Osteoblast (primary cell): ENCODE measurements around the gene DOCK1. TPM values are rescaled to one million over a fixed set of nuclear protein-coding genes. Genes with fewer than 3 reads are reported as not detected.

Source experiments
- DNase-seq: peaks from one replicate; pipeline ENCODE4 v3.0.0; 2011; ENCODE audit warnings: low spot score, mixed read lengths; ENCODE audit not compliant: insufficient read length; ENCODE audit errors: missing footprints
- H2AFZ ChIP-seq: 2 replicates; pipeline ENCODE4 v1.6.0; 2011; ENCODE audit warnings: mild to moderate bottlenecking, low read length
- H3K27ac ChIP-seq: 2 replicates; pipeline ENCODE4 v1.5.1; 2011; ENCODE audit warnings: mild to moderate bottlenecking, low read depth, low read length, moderate library complexity
- H3K27me3 ChIP-seq: 2 replicates; pipeline ENCODE4 v1.6.0; 2012; ENCODE audit warnings: mild to moderate bottlenecking, control low read depth, inconsistent platforms, low read length, moderate library complexity; ENCODE audit not compliant: insufficient read depth
- H3K36me3 ChIP-seq: 2 replicates; pipeline ENCODE4 v1.5.1; 2011; ENCODE audit warnings: mild to moderate bottlenecking, low read length, control low read depth, moderate library complexity; ENCODE audit not compliant: insufficient read depth
- H3K4me1 ChIP-seq: 2 replicates; pipeline ENCODE4 v1.5.1; 2011; ENCODE audit warnings: mild to moderate bottlenecking, low read length, control low read depth, moderate library complexity; ENCODE audit not compliant: insufficient read depth
- H3K4me2 ChIP-seq: 2 replicates; pipeline ENCODE4 v1.6.0; 2011; ENCODE audit warnings: mild to moderate bottlenecking, low read length; ENCODE audit not compliant: insufficient read depth
- H3K4me3 ChIP-seq: fragments of 200-600 bp; sonication (generic); 3 replicates; pipeline ENCODE4 v1.5.1; 2012; ENCODE audit warnings: mild to moderate bottlenecking, low read length, inconsistent platforms; ENCODE audit not compliant: insufficient read depth
- H3K79me2 ChIP-seq: 2 replicates; pipeline ENCODE4 v1.6.0; 2012; ENCODE audit warnings: mild to moderate bottlenecking, low read length, control low read depth, inconsistent platforms; ENCODE audit not compliant: insufficient read depth
- H3K9me3 ChIP-seq: 2 replicates; pipeline ENCODE4 v1.5.1; 2011; ENCODE audit warnings: low read depth, low read length, control low read depth
- H4K20me1 ChIP-seq: 2 replicates; pipeline ENCODE4 v1.6.0; 2012; ENCODE audit warnings: mild to moderate bottlenecking, low read length, control low read depth; ENCODE audit not compliant: insufficient read depth
- total RNA-seq: library from RNA; depleted of rRNA; stranded (reverse); fragments of >200 nt; gene quantifications from 2 replicates; pipeline ENCODE4 v1.2.3, GENCODE V29; 2012
- TF ChIP-seq, protein P1 (sequence below): IDR thresholded peaks from 2 replicates; pipeline ENCODE4 v1.5.1; 2011; ENCODE audit warnings: mild to moderate bottlenecking, low read depth, low read length, moderate library complexity; ENCODE audit errors: extremely low read depth

Gene DOCK1
- total RNA-seq, 1 donor: 80.3 TPM

DNA sequence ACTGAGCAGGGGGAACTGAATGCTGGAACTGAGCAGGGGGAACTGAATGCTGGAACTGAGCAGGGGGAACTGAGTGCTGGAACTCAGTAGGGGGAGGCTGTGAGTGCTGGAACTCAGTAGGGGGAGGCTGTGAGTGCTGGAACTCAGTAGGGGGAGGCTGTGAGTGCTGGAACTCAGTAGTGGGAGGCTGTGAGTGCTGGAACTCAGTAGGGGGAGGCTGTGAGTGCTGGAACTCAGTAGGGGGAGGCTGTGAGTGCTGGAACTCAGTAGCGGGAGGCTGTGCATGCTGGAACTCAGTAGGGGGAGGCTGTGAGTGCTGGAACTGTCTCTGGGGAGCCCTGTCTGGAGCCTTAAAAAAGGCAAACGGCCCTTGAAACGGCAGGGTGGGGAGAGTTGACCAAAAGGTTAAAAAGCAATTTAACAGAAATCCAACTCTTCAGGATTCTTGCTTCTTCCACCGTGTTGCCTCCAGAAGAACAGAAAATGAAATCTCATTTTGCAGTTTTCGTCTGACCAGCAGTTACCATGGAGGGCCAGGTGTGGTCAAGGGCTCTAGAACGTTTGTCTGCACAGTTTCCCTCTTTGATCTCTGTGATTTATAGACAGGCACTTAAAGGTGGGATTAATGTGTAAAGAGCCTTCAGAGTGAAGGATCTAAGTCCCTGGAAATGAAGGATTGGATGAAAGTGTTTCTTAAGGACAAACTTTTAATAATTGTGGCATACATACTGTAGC lies 19.1 kb downstream of the DOCK1 start:
- TF ChIP-seq, protein P1, sequence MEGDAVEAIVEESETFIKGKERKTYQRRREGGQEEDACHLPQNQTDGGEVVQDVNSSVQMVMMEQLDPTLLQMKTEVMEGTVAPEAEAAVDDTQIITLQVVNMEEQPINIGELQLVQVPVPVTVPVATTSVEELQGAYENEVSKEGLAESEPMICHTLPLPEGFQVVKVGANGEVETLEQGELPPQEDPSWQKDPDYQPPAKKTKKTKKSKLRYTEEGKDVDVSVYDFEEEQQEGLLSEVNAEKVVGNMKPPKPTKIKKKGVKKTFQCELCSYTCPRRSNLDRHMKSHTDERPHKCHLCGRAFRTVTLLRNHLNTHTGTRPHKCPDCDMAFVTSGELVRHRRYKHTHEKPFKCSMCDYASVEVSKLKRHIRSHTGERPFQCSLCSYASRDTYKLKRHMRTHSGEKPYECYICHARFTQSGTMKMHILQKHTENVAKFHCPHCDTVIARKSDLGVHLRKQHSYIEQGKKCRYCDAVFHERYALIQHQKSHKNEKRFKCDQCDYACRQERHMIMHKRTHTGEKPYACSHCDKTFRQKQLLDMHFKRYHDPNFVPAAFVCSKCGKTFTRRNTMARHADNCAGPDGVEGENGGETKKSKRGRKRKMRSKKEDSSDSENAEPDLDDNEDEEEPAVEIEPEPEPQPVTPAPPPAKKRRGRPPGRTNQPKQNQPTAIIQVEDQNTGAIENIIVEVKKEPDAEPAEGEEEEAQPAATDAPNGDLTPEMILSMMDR: no peak
- Histone ChIP-seq H3K27ac (no peak overlapping the region), H3K4me3 (no peak overlapping the region), H4K20me1 (peaks cover 42% of the 10 kb centered on the region), H3K9me3 (no peaks in the 10 kb centered on the region), H2AFZ (no peak overlapping the region), H3K4me1 (peaks cover 16% of the 10 kb centered on the region), H3K79me2 (peaks cover 85% of the 10 kb centered on the region), H3K27me3 (no peaks in the 10 kb centered on the region), H3K4me2 (no peak overlapping the region), H3K36me3 (peaks cover 17% of the 10 kb centered on the region)
- no peak for DNase-seq

DNA sequence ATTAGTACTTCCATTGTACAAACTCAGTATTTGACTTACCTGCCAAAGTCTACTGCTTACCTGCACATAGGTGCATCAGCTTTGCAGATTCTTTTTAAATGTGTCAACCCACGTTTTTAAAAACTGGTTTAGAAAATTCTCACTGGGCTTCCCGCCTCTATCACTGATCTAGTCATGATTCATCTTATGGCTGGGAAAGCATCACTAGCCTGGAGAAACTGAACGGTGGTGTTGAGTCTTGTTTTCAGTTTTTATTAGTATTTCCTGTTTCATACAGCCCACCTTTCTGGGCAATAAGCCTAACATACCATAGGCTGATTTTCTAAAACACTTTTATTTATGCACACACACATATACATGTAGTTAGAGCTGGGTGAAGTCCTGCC lies 19.7 kb downstream of the DOCK1 start:
- Histone ChIP-seq H3K4me2 (peak overlapping the region; percentile 34), H3K4me1 (peaks cover 16% of the 10 kb centered on the region), H3K36me3 (peaks cover 19% of the 10 kb centered on the region), H3K4me3 (no peak overlapping the region), H3K27ac (peak overlapping the region; percentile 17), H3K9me3 (no peaks in the 10 kb centered on the region), H4K20me1 (peaks cover 36% of the 10 kb centered on the region), H3K27me3 (no peaks in the 10 kb centered on the region), H3K79me2 (peaks cover 85% of the 10 kb centered on the region), H2AFZ (no peak overlapping the region)
- DNase-seq: peak; percentile 92
- TF ChIP-seq, protein P1: no peak

DNA sequence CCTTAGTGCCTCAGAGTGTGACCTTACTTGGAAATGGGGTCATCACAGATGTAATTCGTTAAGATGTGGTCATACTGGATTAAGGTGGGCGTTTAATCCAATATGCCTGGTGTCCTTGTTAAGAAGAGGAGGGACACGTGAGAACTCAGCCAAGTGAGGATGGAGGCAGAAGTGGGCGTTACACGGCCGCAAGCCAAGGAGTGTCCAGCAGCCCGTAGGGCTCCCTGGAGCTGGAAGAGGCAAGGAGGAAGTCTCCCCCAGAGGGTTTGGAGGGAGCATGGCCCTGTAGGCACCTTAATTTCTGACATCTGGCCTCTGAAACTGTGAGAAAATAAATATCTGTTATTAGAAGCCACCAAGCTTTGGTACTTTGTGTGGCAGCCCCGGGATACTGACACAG lies 21.3 kb downstream of the DOCK1 start:
- TF ChIP-seq, protein P1: no peak
- H3K79me2 ChIP-seq: peaks cover 86% of the 10 kb centered on the region
- no peaks in the 10 kb centered on the region for H3K27me3 ChIP-seq
- H3K36me3 ChIP-seq: peaks cover 16% of the 10 kb centered on the region
- H3K4me2 ChIP-seq: no peak overlapping the region
- H3K4me1 ChIP-seq: peaks cover 27% of the 10 kb centered on the region
- no peaks in the 10 kb centered on the region for H3K9me3 ChIP-seq
- no peak overlapping the region for H3K4me3 ChIP-seq
- H2AFZ ChIP-seq: no peak overlapping the region
- peak; percentile 32 for DNase-seq
- peaks cover 35% of the 10 kb centered on the region for H4K20me1 ChIP-seq
- no peak overlapping the region for H3K27ac ChIP-seq

DNA sequence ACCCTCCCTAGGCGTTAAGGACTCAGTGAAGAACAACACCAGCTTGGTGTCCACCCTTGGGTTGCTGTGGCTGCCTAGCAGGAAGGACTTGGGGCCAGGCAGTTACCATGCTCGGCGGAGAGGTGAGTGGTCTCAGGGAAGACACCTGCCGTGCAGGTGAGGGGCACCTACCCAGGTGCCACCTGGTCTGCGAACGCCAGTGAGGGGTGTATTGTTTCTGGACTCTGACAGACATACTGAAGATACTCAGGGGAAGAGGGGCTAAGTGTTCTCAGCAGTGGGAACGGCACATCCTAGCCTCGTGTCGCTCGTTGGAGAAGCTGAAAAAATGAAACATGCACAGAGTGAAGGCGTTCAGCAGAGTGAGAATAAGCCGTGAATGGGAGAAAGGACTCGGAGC lies 22.6 kb downstream of the DOCK1 start:
- Histone ChIP-seq H4K20me1 (peaks cover 27% of the 10 kb centered on the region), H3K4me3 (no peak overlapping the region)

More for the DNA sequence above, 22.6 kb downstream of the DOCK1 start:
- peaks cover 21% of the 10 kb centered on the region for H3K4me1 ChIP-seq
- no peak overlapping the region for H2AFZ ChIP-seq
- H3K27me3 ChIP-seq: no peaks in the 10 kb centered on the region
- H3K4me2 ChIP-seq: no peak overlapping the region
- H3K36me3 ChIP-seq: peaks cover 16% of the 10 kb centered on the region
- peaks cover 90% of the 10 kb centered on the region for H3K79me2 ChIP-seq
- DNase-seq: no peak
- TF ChIP-seq, protein P1: no peak
- H3K9me3 ChIP-seq: no peaks in the 10 kb centered on the region
- H3K27ac ChIP-seq: no peak overlapping the region
